Activated effector memory CD4-positive, alpha-beta T cell treated with anti-CD3 and anti-CD28 coated beads, Interleukin-2, amount 50 U/mL, for 16 hours (primary cell): ENCODE measurements around the gene GPAT3.
A peak's percentile ranks its signal among the peaks of the same experiment; 100 is the strongest.
"Not testable (repeated sequence)": the region's sequence is repeated elsewhere in the genome, so short reads cannot be mapped to it uniquely, and the experiment has no call there.

Source experiments
- DNase-seq: peaks from one replicate; pipeline ENCODE4 v3.0.0-alpha.2; 2020

Gene GPAT3

DNA sequence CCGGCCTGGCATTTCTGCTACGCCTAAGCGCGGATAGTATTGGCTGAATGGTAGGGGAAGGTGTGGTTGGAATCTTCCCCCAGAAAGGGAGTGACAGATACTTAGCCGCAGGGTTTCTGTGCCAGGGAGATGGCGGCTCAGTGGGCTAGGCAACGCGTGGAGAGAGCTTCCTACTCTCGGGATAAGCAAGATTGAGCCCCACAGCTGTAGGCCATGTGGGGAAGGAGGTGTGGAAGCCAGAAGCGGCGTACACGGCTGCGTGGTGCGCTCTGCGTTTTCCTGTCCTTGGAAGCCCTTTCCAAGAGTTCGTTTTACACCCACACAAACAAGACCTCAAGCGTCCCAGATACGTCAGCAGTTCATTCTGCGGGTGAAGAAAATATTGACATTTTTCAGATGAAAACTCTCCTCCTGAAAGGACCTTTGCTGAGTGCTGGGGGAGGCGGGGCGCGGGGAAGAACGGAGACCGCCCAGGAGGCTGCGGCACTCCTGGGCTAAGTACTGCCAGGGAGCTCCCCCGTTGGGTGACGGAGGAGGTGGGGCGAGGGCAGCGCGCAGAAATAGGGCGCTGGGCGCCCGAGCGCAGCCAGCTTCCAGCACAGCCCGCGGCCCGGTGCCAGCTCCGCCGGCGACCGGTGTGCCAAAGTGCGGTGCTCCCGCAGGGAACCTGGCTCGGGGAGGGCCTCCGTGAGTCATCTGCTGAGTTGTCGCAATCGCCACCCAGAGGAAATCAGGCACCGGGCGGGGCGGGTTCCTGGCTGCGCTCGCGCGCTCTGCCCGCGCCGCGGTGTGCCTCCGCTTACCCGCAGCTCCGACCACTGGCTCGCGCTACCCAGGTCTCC is at the start of gene GPAT3:
GPAT3 (plus strand) TSS at position 589 of the 842 bp plus-strand sequence. CDS start 515 bp downstream, outside the sequence.
- peak; percentile 88 for DNase-seq

DNA sequence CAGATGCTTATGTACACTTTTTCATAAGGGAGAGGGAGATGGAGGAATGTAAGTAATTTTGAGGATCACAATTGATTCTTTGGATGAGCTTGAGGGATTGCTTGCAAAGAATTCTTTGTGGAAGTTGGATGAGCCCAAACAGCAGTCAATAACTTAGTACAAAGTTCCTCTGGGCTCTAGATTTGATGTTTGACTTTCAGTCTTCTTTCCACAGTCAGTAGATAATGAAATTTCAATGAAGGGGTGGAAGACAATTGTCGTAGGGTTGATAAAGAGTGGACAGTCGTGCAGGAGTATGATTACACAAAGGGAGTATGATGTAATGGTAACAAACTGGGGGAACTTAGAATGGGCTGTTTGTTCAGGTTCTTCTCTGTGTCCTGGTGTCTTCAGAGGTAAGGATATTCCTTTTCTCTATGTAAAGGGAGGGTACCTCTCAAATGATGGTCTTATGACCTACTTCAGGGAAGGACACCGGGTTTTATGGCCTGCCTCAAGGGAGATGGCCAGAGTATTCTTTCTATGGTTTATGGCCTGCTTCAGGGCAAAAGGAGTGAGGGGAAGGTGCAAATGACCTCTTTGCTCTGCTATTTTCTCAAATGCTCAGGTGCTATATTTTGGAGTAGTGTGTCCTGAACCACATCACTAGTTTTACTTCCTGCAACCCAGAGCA is 49.3 kb upstream of the GPAT3 start:
- no peak for DNase-seq

DNA sequence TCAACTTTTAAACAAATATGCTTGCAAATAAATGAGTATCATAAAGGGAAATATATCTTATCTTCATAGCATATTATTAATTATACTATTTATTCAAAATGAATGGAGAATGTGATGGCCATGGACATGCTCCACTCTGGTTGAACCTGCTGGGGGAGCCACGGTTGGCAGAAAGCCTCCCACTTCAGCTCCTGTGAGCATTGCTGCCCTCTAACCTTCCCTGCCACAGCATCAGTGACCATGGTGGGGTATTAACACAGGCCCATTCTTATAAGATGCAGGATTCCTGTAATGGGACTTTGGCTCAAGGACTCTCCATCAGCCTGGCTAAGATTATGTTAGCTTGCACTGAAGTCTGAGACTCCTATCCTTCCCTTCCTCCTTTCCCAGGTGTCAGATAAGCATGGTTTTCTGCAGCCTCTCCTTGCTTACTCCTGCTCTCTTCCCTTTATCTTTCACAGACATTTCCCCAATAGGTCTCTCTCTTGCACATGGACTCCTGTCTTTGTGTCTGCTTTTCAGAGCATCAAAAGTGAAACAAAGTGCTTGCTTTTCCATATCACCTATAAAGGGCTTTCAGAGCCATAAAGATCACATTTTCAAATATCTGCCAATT is 46.1 kb upstream of the GPAT3 start:
- no peak for DNase-seq

DNA sequence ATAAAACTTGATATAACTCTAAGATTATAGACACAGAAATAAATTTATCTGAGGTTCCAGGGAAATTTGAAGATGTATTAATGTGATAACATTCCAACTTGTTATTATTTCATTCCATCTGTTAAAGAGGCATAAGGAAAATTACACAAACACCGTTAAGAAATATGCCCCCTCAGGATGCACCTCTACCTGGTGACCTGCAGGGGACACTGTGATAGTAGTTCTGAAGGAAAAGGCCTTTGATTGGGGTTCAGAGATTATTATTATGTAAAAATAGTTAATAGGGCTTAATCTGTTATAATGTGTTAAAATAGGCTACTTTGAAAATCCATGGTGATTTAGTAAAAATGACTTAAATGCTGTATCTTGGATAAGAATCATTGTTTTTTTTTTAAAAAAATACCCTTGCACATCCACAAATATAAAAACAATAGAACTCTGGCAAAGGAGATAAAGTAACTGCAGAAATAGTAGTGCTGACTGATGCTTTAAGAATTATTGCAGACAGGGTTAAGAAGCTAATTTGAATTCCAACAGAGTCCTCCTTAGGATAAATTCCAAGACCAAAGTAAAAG is 44.9 kb upstream of the GPAT3 start:
- no peak for DNase-seq

DNA sequence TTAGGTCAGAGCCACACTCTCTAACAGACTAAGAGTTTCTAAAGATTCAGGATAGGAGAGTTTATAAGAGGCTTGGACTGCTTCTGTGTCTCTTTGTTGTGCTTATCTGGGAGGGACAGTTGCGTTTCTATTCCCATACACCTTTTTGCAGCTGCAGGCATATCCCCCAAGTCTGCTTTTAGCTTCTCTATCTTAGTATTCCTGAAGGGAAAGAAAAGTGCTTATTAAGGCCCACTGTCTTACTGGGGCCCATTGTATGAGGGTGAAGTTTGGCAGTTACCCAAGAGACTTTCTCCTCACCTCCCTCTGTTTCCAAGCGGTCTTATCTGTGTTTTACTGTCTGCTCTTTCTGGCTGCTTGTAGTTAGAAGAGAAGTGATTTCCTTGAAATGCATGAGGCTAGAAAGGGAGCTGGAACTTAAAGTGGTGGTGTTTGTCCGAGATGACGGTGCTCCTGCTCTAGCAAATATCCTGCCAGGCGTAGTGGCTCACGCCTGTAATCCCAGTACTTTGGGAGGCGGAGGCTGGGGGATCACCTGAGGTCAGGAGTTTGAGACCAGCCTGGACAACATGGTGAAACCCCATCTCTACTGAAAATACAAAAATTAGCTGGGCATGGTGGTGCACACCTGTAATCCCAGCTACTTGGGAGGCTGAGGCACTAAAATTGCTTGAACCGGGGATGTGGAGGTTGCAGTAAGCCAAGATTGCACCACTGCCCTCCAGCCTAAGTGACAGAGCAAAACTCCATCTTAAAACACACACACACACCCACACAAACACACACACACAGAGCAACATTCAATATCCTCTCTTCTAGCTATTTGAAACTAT is 39.6 kb upstream of the GPAT3 start:
- DNase-seq, result not testable (repeated sequence)

DNA sequence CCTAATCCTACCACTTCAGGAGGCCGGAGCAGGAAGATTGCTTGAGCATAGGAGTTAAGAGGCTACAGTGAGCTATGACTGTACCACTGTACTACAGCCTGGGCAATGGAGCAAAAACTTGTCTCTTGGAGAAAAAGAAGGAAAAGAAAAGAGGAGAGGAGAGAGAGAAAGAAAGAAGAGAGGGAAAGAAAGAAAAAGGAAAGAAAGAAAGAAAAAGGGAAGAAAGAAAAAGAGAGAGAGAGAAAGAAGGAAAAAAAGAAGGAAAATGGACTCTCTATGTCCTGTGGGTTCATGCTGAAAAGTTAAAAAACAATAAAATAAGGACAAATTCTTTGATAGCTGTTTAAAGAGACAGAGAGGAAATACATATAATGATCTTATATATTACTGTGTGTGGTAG is 37.7 kb upstream of the GPAT3 start:
- no peak for DNase-seq

DNA sequence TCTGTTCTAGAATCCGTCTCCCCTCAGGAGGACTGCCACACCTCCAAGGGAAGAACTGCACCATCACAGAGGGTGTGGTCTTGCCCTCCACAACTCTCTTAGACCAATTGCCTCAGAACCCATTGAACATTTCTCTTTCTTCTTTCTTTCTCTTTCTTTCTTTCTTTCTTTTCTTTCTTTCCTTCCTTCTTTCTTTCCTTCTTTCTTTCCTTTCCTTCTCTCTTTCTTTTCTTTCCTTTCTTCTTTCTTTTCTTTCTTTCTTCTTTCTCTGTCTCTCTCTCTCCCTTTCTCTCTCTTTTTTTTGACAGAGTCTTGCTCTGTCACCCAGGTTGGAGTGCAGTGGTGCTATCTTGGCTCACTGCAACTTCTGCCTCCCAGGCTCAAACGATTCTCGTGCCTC is 34.2 kb upstream of the GPAT3 start:
- DNase-seq, result not testable (repeated sequence)

DNA sequence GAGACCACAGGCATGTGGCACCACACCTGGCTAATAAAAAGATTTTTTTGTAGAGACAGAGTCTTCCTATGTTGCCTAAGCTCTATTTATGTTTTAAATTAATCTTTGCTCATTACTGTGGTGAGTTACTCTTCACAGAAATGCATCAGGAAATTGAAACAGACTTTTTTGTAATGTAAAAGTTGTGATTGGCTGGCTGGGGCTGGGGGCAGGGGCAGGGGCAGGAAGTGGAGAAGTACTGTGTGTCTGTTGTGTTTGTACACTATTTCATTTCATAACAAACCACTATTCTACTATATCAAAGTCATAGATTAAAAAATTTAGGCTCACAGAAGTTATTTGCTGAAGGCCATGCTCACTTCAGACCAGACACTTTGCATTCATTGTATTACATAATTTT is 31.9 kb upstream of the GPAT3 start:
- DNase-seq, result peak; percentile 64

DNA sequence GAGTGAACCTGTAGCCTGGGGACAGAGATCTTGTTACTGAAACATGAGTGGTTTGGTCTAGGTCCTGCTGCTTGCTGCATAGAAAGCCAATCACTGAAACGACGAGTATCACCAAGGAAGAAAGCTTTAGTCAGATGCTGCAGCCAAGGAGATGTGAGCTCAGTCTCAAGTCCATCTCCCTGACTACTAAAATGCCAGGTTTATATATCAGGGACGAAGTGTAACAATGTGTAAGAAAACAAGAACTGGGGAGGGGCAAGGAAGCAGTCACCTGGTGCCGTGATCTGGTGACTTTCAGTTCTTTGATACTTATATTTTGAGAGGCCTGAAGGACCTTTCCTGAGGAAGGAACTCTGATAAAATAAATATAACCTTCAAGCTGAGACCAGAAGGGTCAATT is 31.4 kb upstream of the GPAT3 start:
- no peak for DNase-seq

DNA sequence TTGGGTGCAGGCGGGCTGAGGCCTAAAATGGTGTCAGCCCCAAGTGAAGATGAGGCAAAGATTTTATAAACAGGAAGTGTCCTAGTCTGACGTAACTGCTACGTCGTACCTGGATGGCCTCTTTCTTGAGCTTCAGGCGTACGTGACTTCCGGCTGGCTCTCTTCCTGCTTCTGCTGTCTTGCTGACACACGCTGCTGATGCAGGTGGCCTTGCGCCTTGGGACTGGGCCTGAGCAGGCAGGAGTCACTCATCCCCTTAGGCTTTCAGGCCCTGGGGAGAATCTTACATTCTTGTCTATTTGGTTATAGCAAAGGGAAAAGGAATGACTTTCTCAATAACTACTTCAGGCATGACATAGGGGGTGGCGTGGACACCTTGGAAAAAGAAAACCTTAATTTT is 30.9 kb upstream of the GPAT3 start:
- DNase-seq, result no peak

DNA sequence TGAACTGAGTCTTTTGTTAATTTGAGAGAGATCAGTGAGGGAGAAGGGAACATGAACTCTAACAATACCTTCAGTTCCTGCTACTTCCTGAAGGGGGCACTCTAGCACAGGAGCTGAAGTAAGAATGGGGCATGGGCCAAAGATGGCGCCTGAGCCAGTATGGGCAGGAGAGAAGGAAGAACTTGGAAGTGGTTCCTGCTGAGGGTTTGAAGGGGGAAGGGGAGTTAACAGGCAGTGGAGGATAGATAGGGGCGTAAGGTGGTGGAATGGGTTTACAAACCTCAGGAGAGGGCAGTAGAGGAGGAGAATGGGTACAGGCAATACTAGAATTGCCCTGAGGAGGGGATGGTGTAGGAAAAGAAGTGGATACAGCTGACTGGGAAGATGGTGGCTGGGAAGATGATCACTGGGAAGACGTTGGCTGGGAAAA is 26.7 kb upstream of the GPAT3 start:
- peak; percentile 78 for DNase-seq

DNA sequence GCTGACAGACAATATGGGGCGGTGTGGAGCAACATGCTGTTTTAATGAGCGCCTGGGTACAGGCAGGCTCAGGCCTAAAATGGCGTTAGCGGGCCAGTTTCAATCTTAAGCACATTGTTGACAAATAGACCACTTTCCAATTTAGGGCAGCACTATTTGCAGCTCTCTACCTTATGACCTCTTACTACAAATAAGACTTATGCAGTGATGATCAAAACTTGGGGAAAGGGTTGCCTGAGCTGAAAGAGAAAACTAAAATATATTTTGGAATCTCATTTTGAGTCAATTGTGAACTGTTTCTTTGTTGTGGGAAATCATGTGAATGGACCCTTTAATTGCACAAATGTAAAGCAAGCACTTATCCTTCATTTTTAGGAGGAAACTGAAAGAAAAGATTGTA is 25.5 kb upstream of the GPAT3 start:
- DNase-seq, result no peak

DNA sequence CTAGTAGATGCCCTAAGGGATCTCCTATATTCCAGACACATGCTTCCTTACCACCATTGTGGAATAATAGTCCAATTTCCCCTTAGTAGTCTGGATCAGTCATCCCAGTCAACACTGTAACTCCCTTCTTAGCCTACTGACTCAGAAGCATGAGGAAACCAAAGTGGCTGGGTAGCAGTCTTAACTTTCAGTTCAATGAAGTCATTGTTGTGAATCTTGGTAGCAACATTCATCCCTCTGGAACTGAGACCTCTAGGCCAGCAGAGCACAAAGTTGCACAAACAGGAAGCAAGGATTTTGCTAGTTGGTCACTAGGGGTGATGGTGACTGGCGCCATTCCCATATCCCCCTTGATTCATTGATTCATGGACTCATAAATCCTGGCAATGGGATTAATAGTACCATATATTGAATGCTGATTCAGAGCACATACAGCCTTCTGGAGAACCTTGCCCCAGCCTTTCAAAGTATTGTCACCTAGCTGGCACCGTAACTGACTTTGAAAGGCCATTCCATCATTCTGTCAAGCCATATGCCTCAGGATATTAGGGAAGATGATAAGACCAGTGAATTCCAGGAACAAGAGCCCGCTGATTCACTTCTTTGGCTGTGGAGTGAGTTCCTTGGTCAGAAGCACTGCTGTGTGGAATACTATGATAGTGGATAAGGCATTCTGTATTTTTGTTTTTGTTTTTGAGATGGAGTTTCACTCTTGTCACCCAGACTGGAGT is 19.7 kb upstream of the GPAT3 start:
- DNase-seq, result no peak

DNA sequence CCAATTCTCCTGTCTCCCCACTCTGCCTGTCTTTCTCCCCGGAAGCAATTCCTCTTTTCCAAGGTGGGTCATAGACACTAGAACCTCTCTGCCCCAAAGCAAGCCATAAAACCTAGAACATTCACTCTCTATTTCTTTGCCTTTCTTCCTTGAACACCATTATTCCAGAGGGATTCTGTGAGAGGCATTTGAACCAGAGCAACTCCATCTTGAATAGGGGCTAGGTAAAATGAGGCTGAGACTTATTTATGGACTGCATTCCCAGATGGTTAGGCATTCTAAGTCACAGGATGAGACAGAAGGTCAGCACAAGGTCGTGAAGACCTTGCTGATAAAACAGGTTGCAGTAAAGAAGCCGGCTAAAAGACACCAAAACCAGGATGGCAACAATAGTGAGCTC is 13.7 kb upstream of the GPAT3 start:
- no peak for DNase-seq

DNA sequence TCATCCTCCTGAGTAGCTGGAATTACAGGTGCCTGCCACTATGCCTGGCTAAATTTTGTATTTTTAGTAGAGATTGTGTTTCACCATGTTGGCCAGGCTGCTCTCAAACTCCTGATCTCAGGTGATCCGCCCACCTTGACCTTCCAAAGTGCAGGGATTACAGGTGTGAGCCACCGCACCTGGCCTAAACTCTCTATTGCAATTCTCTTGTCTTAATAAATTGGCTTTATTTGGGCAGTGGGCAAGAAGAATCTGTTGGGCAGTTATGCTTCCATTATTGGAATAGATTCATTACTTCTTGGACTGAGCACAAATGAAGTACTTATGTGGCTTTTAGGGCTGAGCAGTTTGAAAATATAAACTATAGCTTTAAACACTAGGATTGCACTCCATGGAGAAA is 8.2 kb upstream of the GPAT3 start:
- DNase-seq, result no peak

DNA sequence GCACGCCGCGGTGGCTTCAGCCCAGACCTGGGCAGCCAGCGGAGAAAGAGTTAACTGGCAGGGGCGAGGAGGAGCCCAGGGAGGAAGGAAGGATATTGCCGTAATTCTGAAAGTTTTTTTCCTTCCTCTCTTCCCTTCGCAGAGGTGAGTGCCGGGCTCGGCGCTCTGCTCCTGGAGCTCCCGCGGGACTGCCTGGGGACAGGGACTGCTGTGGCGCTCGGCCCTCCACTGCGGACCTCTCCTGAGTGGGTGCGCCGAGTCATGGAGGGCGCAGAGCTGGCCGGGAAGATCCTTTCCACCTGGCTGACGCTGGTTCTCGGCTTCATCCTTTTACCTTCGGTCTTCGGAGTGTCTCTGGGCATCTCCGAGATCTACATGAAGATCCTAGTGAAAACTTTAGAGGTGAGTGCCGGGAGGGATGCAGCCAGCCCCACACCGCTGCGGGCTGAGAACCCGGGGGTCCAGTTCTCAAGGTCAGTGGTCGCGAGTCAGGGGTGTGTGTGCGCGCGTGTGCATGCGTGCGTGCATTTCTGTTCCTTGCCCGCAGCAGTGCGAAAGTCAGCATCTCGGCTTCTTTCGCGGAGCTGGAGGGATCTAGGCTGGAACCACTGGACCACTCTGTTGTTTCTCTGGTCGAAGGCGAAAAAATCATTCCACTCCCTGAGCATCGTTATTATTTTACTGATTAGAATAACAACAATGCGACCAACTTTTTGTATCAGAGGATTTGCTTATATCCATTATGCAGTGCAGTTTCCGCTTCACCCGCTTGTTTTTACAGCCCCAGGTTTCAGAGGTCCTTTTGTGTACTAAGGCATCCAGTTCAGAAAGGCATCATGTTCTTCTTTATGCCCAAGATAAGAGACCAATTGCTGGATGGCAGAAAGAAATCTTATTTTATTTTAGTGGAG is 709 bp downstream of the GPAT3 start:
- peak; percentile 63 for DNase-seq

DNA sequence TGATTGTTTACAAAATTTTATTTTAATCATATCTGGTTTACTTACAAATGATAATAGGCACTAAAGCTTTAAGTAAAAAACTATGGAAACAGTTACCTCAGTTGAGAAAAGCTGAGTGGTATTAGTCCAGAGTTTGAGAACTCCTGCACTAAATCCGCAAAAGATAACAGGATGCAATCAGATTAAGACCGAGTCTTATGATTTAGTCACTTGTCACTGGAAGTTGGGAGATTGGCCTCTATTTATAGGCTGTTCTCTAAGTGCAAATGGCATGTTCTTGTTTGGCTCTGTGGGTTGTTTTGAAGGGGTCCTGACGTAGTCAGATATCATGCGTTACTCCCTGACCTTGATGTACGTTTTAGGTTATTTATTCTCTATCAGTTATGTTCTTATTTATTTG is 6.3 kb downstream of the GPAT3 start:
- DNase-seq, result no peak

DNA sequence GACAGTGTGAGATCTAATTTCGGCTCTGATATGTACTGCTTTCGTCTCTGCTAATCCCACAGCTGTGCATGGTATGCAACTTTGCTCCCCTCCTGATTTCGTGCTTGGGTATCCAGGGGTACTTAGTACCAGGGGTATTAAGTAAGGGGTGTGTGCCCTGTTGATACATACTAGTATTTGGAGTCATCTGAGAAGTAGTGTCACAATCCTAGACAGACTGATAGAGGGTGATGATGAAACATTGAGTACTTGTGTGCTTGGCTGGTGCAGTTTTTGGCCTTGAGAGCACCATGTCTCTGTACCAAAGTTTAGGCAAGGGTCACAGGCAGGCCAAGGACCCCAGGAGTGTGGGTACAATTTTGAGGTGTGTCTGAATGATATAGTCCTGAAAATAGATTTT is 10.9 kb downstream of the GPAT3 start:
- no peak for DNase-seq

DNA sequence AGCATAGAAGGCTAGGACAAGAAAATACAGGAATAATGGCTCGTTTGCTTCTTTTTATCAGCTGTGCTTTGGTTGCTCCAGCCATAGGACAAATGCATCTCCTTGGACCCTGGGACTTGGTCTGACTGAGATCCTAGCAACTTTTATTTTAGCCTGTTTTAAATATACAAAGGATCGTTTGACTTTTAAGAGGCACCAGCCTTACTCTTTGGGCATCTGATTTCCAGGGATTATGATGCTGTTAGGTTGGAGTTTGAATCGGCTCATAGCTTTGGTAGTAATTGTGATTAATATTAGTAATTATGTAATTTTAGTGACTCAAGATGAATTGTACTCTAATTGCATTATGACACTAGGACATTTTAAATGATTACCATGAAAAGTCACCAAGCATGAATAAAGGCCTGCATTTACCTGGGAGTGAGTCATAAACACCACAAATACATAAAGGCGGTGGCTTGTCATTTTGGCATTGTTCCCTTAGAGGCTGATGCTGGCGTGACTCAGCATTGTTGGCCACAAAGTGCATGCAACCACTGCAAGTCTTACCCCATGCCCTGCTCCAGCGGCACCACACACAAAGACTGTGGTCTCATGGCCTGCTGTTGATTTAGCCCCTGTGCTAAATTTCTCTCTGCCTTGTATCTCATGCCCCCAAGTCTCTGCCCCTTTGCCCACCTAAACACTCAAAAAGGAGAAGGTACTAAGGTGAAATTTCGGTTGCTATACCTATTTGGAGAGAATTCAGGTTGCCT is 12.4 kb downstream of the GPAT3 start:
- peak; percentile 86 for DNase-seq

DNA sequence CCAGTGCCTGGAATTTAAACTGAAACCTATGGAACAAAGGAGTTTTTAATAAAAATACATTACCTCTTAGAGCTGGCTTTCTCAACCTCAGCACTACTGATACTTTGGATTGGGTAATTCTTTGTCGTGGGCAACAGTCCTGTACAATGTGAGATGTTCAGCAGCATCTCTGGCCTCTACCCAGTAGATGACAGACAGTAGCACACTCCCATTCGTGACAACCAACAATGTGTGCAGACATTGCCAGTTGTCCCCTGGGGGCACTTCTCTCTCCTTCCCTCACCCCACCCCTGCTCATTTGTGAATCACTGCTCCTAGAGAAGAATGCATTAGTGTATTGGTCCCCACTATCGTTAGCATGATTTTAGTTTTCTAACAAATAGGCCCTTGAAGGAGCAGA is 16.2 kb downstream of the GPAT3 start:
- no peak for DNase-seq
